Esophagus squamous epithelium (tissue), 5 donors: ENCODE measurements around the gene TRIP12. TPM values are rescaled to one million over a fixed set of nuclear protein-coding genes. Genes with fewer than 3 reads are reported as not detected.

Experiments used
- DNase-seq: peaks from one replicate; lab custom pipeline; 2025; lab: John Stamatoyannopoulos, UW
- H3K27ac ChIP-seq, 4 donors: fragments of 200-600 bp; sonication (generic); one replicate each; pipeline ENCODE4 v1.5.1; 2016 to 2019; ENCODE audit warnings: mild to moderate bottlenecking in 1 of 4
- H3K27me3 ChIP-seq, 4 donors: fragments of 200-600 bp; sonication (generic); 1 replicate in 3 of 4; 2 replicates in 1 of 4; pipeline versions ENCODE4 v1.5.1 to v1.6.0; 2017 to 2021; ENCODE audit warnings: antibody characterized with exemption in 1 of 4
- H3K36me3 ChIP-seq, 3 donors: fragments of 200-600 bp; sonication (generic); one replicate each; pipeline ENCODE4 v1.5.1; 2016 to 2019
- H3K4me1 ChIP-seq, 3 donors: fragments of 200-600 bp; sonication (generic); one replicate each; pipeline ENCODE4 v1.5.1; 2017 to 2019
- H3K4me3 ChIP-seq, 4 donors: fragments of 200-600 bp; sonication (generic); 1 replicate in 3 of 4; 2 replicates in 1 of 4; pipeline ENCODE4 v1.5.1; 2016 to 2019; ENCODE audit warnings: mild to moderate bottlenecking in 2 of 4, moderate library complexity in 1 of 4
- H3K9me3 ChIP-seq, 3 donors: fragments of 200-600 bp; sonication (generic); one replicate each; pipeline ENCODE4 v1.5.1; 2016 to 2019
- POLR2A ChIP-seq, 4 donors: fragments of 450-650 bp; IDR thresholded peaks; one replicate each; pipeline ENCODE4 v1.6.1; 2017; ENCODE audit warnings: antibody characterized with exemption in 4 of 4, mild to moderate bottlenecking in 4 of 4, moderate library complexity in 3 of 4
- WGBS, 2 donors: methylation state at CpG; one replicate each; pipeline ENCODE4 v1.1.5; 2018; 5-methylcytosine and 5-hydroxymethylcytosine counted together
- intact Hi-C: fragments of 100-400 bp; cut with DNase I; formaldehyde crosslinking; loops from one replicate; pipeline ENCODE4 v1.15.0; 2022
- total RNA-seq, 4 donors: library from RNA; depleted of rRNA; stranded (reverse); fragments of >200 nt; gene quantifications; one replicate each; pipeline ENCODE4 v1.1.0, GENCODE V29; 2016
- TF ChIP-seq, protein P1 (sequence below), 6 experiments: fragments of 450-650 bp in 4 of 6; fragments of 200-600 bp in 2 of 6; sonication (generic) in 2 of 6; IDR thresholded peaks; one replicate each; pipeline ENCODE4 v1.5.1; 2016 to 2019; ENCODE audit warnings: antibody characterized with exemption in 6 of 6, mild to moderate bottlenecking in 4 of 6, moderate library complexity in 4 of 6
- donor health status: DM: yes; HTN: yes; CAD: no.

Gene TRIP12
- total RNA-seq, 4 donors from 2014 or later: 84.8 to 174 (median 125) TPM

DNA sequence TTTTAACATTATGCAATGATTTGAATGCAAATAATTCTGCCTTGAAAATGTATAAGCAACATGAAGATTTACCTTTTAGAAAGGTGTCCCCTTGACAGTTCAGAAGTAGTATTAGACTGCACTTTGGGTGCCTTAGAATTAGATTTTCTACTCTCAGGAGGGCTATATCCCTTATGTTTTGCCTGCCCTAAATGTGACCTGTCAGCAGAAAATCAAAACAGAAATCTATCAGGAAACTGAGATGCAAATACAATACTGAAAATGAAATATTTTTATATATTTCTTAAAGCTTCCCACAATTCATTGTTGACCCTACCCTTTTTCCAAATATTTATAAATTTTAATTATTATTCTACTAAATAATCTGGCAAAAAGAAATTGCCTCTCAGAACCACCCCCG, 61.5 kb downstream of the TRIP12 start:
- DNase-seq: no peak
- Histone ChIP-seq H3K27ac (no peak overlapping the region), H3K27me3 (no peaks in the 10 kb centered on the region), H3K4me1 (peaks cover 0 to 4% (median 0%) of the 10 kb centered on the region in 3 donors), H3K4me3 (no peak overlapping the region), H3K36me3 (peaks cover 0 to 49% (median 7%) of the 10 kb centered on the region in 3 donors), H3K9me3 (no peaks in the 10 kb centered on the region)
- TF ChIP-seq, protein P1, sequence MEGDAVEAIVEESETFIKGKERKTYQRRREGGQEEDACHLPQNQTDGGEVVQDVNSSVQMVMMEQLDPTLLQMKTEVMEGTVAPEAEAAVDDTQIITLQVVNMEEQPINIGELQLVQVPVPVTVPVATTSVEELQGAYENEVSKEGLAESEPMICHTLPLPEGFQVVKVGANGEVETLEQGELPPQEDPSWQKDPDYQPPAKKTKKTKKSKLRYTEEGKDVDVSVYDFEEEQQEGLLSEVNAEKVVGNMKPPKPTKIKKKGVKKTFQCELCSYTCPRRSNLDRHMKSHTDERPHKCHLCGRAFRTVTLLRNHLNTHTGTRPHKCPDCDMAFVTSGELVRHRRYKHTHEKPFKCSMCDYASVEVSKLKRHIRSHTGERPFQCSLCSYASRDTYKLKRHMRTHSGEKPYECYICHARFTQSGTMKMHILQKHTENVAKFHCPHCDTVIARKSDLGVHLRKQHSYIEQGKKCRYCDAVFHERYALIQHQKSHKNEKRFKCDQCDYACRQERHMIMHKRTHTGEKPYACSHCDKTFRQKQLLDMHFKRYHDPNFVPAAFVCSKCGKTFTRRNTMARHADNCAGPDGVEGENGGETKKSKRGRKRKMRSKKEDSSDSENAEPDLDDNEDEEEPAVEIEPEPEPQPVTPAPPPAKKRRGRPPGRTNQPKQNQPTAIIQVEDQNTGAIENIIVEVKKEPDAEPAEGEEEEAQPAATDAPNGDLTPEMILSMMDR (IDR thresholded peaks at IDR 0.05): no peak
- no peak for TF ChIP-seq POLR2A (IDR thresholded peaks at IDR 0.05)
- intact Hi-C loops: no loop called here
- 100% methylated on average over 1 of the region's 1 CpG for WGBS, 2 donors

- Histone ChIP-seq H3K4me1 (no peaks in the 10 kb centered on the region), H3K4me3 (no peak overlapping the region), H3K36me3 (peaks cover 0 to 61% (median 7%) of the 10 kb centered on the region in 3 donors), H3K9me3 (no peaks in the 10 kb centered on the region), H3K27me3 (no peaks in the 10 kb centered on the region), H3K27ac (no peak overlapping the region)
- TF ChIP-seq, protein P1 (IDR thresholded peaks at IDR 0.05): no peak
- no peak for TF ChIP-seq POLR2A (IDR thresholded peaks at IDR 0.05)
- 96 to 98% methylated on average over 3 of the region's 3 CpGs for WGBS, 2 donors
- DNase-seq: no peak
- intact Hi-C loops: no loop called here
These were observed 63.5 kb downstream of the TRIP12 start for GRCh38 chr2:229858351-229858750.

DNA sequence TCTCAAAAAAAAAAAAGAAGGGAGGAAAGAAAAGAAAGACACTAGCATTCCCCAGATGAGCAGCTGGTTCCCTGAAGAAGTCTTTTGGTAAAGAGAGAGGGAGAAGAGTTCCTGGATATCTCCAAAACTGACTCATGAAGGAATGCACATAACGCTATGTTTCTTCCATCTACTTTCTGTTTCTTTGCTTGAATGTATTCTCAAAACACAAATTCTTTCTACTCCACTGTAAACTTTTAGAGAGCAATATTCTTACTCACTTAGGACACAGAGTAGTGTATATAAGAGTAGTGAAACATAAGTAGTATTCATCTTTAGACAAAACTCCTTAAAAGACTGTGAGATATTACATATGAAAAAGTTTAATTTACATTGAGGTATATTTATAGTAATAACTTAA, 64.2 kb downstream of the TRIP12 start:
- H3K9me3 ChIP-seq: no peaks in the 10 kb centered on the region
- H3K27ac ChIP-seq: no peak overlapping the region
- DNase-seq: no peak
- intact Hi-C loops: no loop called here
- no peaks in the 10 kb centered on the region for H3K27me3 ChIP-seq
- H3K4me1 ChIP-seq: peaks cover 0 to 5% (median 0%) of the 10 kb centered on the region in 3 donors
- peaks cover 0 to 57% (median 7%) of the 10 kb centered on the region in 3 donors for H3K36me3 ChIP-seq
- no peak overlapping the region for H3K4me3 ChIP-seq
- TF ChIP-seq, protein P1 (IDR thresholded peaks at IDR 0.05): no peak
- TF ChIP-seq POLR2A (IDR thresholded peaks at IDR 0.05): no peak
- WGBS, 2 donors: 69 to 92% methylated on average over 1 of the region's 1 CpG

GRCh38 chr2:229856413-229856812, 65.4 kb downstream of the TRIP12 start:
- no peaks in the 10 kb centered on the region for H3K9me3 ChIP-seq
- no peak overlapping the region for H3K27ac ChIP-seq
- no peak overlapping the region for H3K4me3 ChIP-seq
- DNase-seq: no peak
- H3K36me3 ChIP-seq: peaks cover 0 to 61% (median 7%) of the 10 kb centered on the region in 3 donors
- no peaks in the 10 kb centered on the region for H3K27me3 ChIP-seq
- no peak for TF ChIP-seq POLR2A (IDR thresholded peaks at IDR 0.05)
- TF ChIP-seq, protein P1 (IDR thresholded peaks at IDR 0.05): no peak
- intact Hi-C loops: no loop called here
- H3K4me1 ChIP-seq: peaks cover 0 to 5% (median 0%) of the 10 kb centered on the region in 3 donors

DNA sequence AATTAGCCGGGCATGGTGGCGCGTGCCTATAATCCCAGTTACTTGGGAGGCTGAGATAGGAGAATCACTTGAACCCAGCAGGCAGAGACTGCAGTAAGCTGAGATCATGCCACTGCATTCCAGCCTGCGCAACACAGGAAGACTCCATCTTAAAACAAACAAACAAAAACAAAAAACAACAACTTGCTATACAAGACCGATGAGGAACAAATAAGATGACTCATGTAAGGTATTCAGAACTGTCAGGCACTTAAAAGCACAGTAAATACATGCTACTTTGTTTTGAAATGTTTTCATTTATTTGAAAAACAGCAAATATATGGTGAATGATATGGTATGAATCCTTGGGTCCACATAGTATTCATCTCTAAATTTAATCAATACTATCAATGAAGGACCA, 66.7 kb downstream of the TRIP12 start:
- Histone ChIP-seq H3K27me3 (no peaks in the 10 kb centered on the region), H3K36me3 (peaks cover 0 to 74% (median 7%) of the 10 kb centered on the region in 3 donors), H3K4me1 (peaks cover 0 to 5% (median 0%) of the 10 kb centered on the region in 3 donors), H3K27ac (no peak overlapping the region), H3K4me3 (no peak overlapping the region), H3K9me3 (no peaks in the 10 kb centered on the region)
- intact Hi-C loops: no loop called here
- TF ChIP-seq, protein P1 (IDR thresholded peaks at IDR 0.05): no peak
- no peak for TF ChIP-seq POLR2A (IDR thresholded peaks at IDR 0.05)
- no peak for DNase-seq
- 80 to 83% methylated on average over 5 of the region's 5 CpGs for WGBS, 2 donors
